Endodermal cell (in vitro differentiated cells): Measurements from ENCODE around the gene TBC1D2. TPM values are rescaled to one million over a fixed set of nuclear protein-coding genes. Genes with fewer than 3 reads are reported as not detected.
A peak's percentile ranks its signal among the peaks of the same experiment; 100 is the strongest.

Experiments used
- DNase-seq: peaks from one replicate; pipeline ENCODE4 v3.0.0-alpha.2; 2017
- H3K27ac ChIP-seq: 2 replicates; pipeline ENCODE4 v1.5.1; 2013; ENCODE audit warnings: mild to moderate bottlenecking, low read depth, low read length, moderate library complexity
- H3K27me3 ChIP-seq: 2 replicates; pipeline ENCODE4 v1.6.1; 2013; ENCODE audit warnings: mild to moderate bottlenecking, low read length, moderate library complexity; ENCODE audit not compliant: insufficient read depth, control insufficient read depth, poor library complexity, severe bottlenecking
- H3K36me3 ChIP-seq: 2 replicates; pipeline ENCODE4 v1.7.0; 2013; ENCODE audit warnings: mild to moderate bottlenecking, low read length, moderate library complexity; ENCODE audit not compliant: control insufficient read depth, insufficient read depth
- H3K4me1 ChIP-seq: one replicate; pipeline ENCODE4 v1.7.0; 2013; ENCODE audit warnings: low read length; ENCODE audit not compliant: control insufficient read depth, insufficient read depth
- H3K4me3 ChIP-seq: 2 replicates; pipeline ENCODE4 v1.5.1; 2013; ENCODE audit warnings: mild to moderate bottlenecking, low read length, moderate library complexity
- H3K9ac ChIP-seq: 2 replicates; pipeline ENCODE4 v1.6.1; 2013; ENCODE audit warnings: mild to moderate bottlenecking, low read length, moderate library complexity; ENCODE audit not compliant: poor library complexity, severe bottlenecking; ENCODE audit errors: extremely low read depth
- H3K9me3 ChIP-seq: 2 replicates; pipeline ENCODE4 v1.6.1; 2013; ENCODE audit warnings: mild to moderate bottlenecking, low read length, moderate library complexity; ENCODE audit not compliant: control insufficient read depth
- H3K27ac Mint-ChIP-seq: 2 replicates; pipeline ENCODE4 v1.8.0; 2020; ENCODE audit warnings: mixed read lengths
- H3K27me3 Mint-ChIP-seq: 2 replicates; pipeline ENCODE4 v1.8.0; 2021; ENCODE audit warnings: mild to moderate bottlenecking, mixed read lengths; ENCODE audit not compliant: insufficient read depth
- H3K36me3 Mint-ChIP-seq: 2 replicates; pipeline ENCODE4 v1.8.0; 2020; ENCODE audit warnings: low read depth, mixed read lengths
- H3K4me1 Mint-ChIP-seq: 2 replicates; pipeline ENCODE4 v1.8.0; 2020; ENCODE audit warnings: mixed read lengths
- H3K4me3 Mint-ChIP-seq: 2 replicates; pipeline ENCODE4 v1.8.0; 2020; ENCODE audit warnings: mild to moderate bottlenecking, moderate library complexity, mixed read lengths
- H3K9me3 Mint-ChIP-seq: 2 replicates; pipeline ENCODE4 v1.8.0; 2020; ENCODE audit warnings: mild to moderate bottlenecking, mixed read lengths
- CTCF ChIP-seq: fragments of 200-600 bp; sonication (generic); conservative IDR thresholded peaks from 2 replicates; pipeline ENCODE4 v1.5.0; 2021; ENCODE audit warnings: antibody characterized with exemption, mild to moderate bottlenecking
- WGBS, 2 experiments: methylation state at CpG; one replicate each; pipeline versions ENCODE4 v1.1.5 to v1.1.7; 2013; ENCODE audit warnings: missing lambda C conversion rate in 2 of 2, mixed read lengths in 1 of 2; ENCODE audit not compliant: insufficient coverage in 1 of 2, insufficient read length in 1 of 2; 5-methylcytosine and 5-hydroxymethylcytosine counted together
- total RNA-seq, 2 donors: library from RNA; stranded (reverse); fragmentation: NEBNext Ultra II Directional in 1 of 2; extraction: Animal tissue kit (Norgen Biotek cat#: 25700) in 1 of 2; gene quantifications; 2 replicates in 1 of 2; 3 replicates in 1 of 2; pipeline ENCODE4 v1.2.1, GENCODE V29; 2021

Gene TBC1D2
- total RNA-seq, 2 donors from 2014 or later: 8.1 to 10.4 TPM

GRCh38 chr9:98235126-98235525 lies 20.3 kb downstream of the TBC1D2 start:
- no peak overlapping the region for H3K27ac ChIP-seq
- H3K9me3 ChIP-seq: no peaks in the 10 kb centered on the region
- no peaks in the 10 kb centered on the region for H3K4me1 ChIP-seq
- Mint-ChIP-seq H3K36me3 (peaks cover 30% of the 10 kb centered on the region), H3K27ac (no peak overlapping the region), H3K9me3 (no peaks in the 10 kb centered on the region), H3K27me3 (no peaks in the 10 kb centered on the region), H3K4me1 (no peaks in the 10 kb centered on the region), H3K4me3 (no peak overlapping the region)
- no peak for DNase-seq
- H3K4me3 ChIP-seq: no peak overlapping the region
- TF ChIP-seq CTCF: no peak
- peaks cover 5% of the 10 kb centered on the region for H3K36me3 ChIP-seq
- H3K27me3 ChIP-seq: no peaks in the 10 kb centered on the region
- 87 to 94% methylated on average over 9 of the region's 9 CpGs for WGBS, 2 experiments
- no peak overlapping the region for H3K9ac ChIP-seq

GRCh38 chr9:98234245-98234825 lies 21.1 kb downstream of the TBC1D2 start:
- Mint-ChIP-seq H3K9me3 (no peaks in the 10 kb centered on the region), H3K36me3 (peaks cover 36% of the 10 kb centered on the region), H3K4me1 (no peaks in the 10 kb centered on the region), H3K27ac (peak overlapping the region; percentile 66), H3K4me3 (no peak overlapping the region), H3K27me3 (no peaks in the 10 kb centered on the region)
- no peaks in the 10 kb centered on the region for H3K9me3 ChIP-seq
- no peak overlapping the region for H3K9ac ChIP-seq
- H3K4me1 ChIP-seq: no peaks in the 10 kb centered on the region
- H3K27ac ChIP-seq: no peak overlapping the region
- no peak for DNase-seq
- WGBS, 2 experiments: 85 to 92% methylated on average over 8 to 9 of the region's 9 CpGs
- H3K27me3 ChIP-seq: no peaks in the 10 kb centered on the region
- peak; percentile 66 for TF ChIP-seq CTCF
- H3K36me3 ChIP-seq: peaks cover 5% of the 10 kb centered on the region
- H3K4me3 ChIP-seq: no peak overlapping the region

DNA sequence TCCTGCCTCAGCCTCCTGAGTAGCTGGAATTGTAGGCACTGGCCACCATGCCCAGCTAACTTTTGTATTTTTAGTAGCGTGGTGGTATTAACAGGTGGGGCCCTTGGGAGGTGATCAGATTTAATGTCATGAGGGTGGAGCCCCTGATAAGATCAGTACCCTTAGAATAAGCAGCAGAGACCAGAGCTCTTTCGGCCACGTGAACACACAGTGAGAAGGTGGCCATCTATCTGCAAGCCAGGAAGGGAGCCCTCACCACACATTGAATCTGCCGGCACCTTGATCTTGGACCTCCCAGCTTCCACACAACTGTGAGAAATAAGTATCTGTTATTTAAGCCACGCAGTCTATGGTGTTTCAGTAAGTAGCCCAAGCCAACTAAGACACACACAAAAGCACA lies 22.5 kb downstream of the TBC1D2 start:
- Histone ChIP-seq H3K27ac (no peak overlapping the region), H3K4me1 (no peaks in the 10 kb centered on the region), H3K27me3 (no peaks in the 10 kb centered on the region), H3K9ac (no peak overlapping the region), H3K36me3 (peaks cover 18% of the 10 kb centered on the region), H3K4me3 (no peak overlapping the region), H3K9me3 (no peaks in the 10 kb centered on the region)
- Mint-ChIP-seq H3K27ac (no peak overlapping the region), H3K27me3 (no peaks in the 10 kb centered on the region), H3K36me3 (peaks cover 41% of the 10 kb centered on the region), H3K4me3 (no peak overlapping the region), H3K4me1 (no peaks in the 10 kb centered on the region), H3K9me3 (no peaks in the 10 kb centered on the region)
- WGBS, 2 experiments: 83 to 97% methylated on average over 4 to 5 of the region's 5 CpGs
- no peak for TF ChIP-seq CTCF
- DNase-seq: no peak
